CD4-positive, CD25-positive, alpha-beta regulatory T cell (primary cell): ENCODE data around the gene SPCS3. TPM values are rescaled to one million over a fixed set of nuclear protein-coding genes. Genes with fewer than 3 reads are reported as not detected.

Source experiments
- ATAC-seq, 2 donors: fragments of 150-1000 bp; cut with Tn5 transposase; one replicate each; pipeline ENCODE4 v1.10.0; 2021; ENCODE audit warnings: low read depth in 2 of 2, moderate number of reproducible peaks in 2 of 2, moderate library complexity in 1 of 2
- DNase-seq, 3 donors: peaks; one replicate each; pipeline versions ENCODE4 v3.0.0 to v3.0.0-alpha.2; 2012 to 2022; ENCODE audit warnings: mixed read lengths in 1 of 3
- H3K27ac ChIP-seq: one replicate; pipeline ENCODE4 v1.7.0; 2013; ENCODE audit warnings: mild to moderate bottlenecking, low read length; ENCODE audit not compliant: insufficient read depth, poor library complexity, severe bottlenecking
- H3K27me3 ChIP-seq: one replicate; pipeline ENCODE4 v1.7.0; 2013; ENCODE audit warnings: low read length; ENCODE audit not compliant: control insufficient read depth, insufficient read depth
- H3K36me3 ChIP-seq: one replicate; pipeline ENCODE4 v1.7.0; 2013; ENCODE audit warnings: mild to moderate bottlenecking, low read length, moderate library complexity; ENCODE audit not compliant: control insufficient read depth, insufficient read depth
- H3K4me1 ChIP-seq: 2 replicates; pipeline ENCODE4 v1.7.0; 2013; ENCODE audit warnings: mild to moderate bottlenecking, low read length; ENCODE audit not compliant: insufficient read depth, control insufficient read depth, poor library complexity, severe bottlenecking
- H3K4me3 ChIP-seq: one replicate; pipeline ENCODE4 v1.7.0; 2013; ENCODE audit warnings: low read depth, mild to moderate bottlenecking, low read length, moderate library complexity
- H3K9me3 ChIP-seq, 2 experiments: 1 replicate in 1 of 2; 2 replicates in 1 of 2; pipeline ENCODE4 v1.7.0; 2013; ENCODE audit warnings: low read length in 2 of 2, mild to moderate bottlenecking in 1 of 2, moderate library complexity in 1 of 2; ENCODE audit not compliant: control insufficient read depth in 2 of 2
- H3K27ac Mint-ChIP-seq, 3 donors: one replicate each; pipeline ENCODE4 v1.8.0; 2020 to 2022; ENCODE audit warnings: mild to moderate bottlenecking in 3 of 3, mixed read lengths in 3 of 3, moderate library complexity in 2 of 3
- H3K27me3 Mint-ChIP-seq: one replicate; pipeline ENCODE4 v1.8.0; 2022; ENCODE audit warnings: mild to moderate bottlenecking, mixed read lengths
- H3K36me3 Mint-ChIP-seq: one replicate; pipeline ENCODE4 v1.8.0; 2020; ENCODE audit warnings: mixed read lengths
- H3K4me1 Mint-ChIP-seq, 4 donors: one replicate each; pipeline ENCODE4 v1.8.0; 2020 to 2022; ENCODE audit warnings: mixed read lengths in 4 of 4, mild to moderate bottlenecking in 1 of 4
- H3K4me3 Mint-ChIP-seq, 4 donors: one replicate each; pipeline ENCODE4 v1.8.0; 2020 to 2022; ENCODE audit warnings: mild to moderate bottlenecking in 4 of 4, mixed read lengths in 4 of 4, moderate library complexity in 3 of 4
- H3K9me3 Mint-ChIP-seq, 7 donors: one replicate each; pipeline ENCODE4 v1.8.0; 2020 to 2022; ENCODE audit warnings: mixed read lengths in 7 of 7, mild to moderate bottlenecking in 3 of 7, moderate library complexity in 2 of 7
- polyA plus RNA-seq, 4 donors: library from polyadenylated mRNA; unstranded; fragments of 300-500 nt; fragmentation: Illumina TruSeq; gene quantifications; one replicate each; pipeline ENCODE4 v1.2.3, GENCODE V29; 2021
- total RNA-seq: library from RNA; stranded (reverse); gene quantifications from one replicate; pipeline ENCODE4 v1.2.3, GENCODE V29; 2022

SPCS3 gene
- total and polyA plus RNA-seq, 5 donors from 2014 or later: 42.9 to 125 (median 51.7) TPM

- H3K27ac Mint-ChIP-seq: peak overlapping the region in 1 of 3 donors; percentile 18
- no peak for ATAC-seq
- no peak overlapping the region for H3K4me3 Mint-ChIP-seq
- Histone ChIP-seq H3K27ac (no peak overlapping the region), H3K9me3 (no peaks in the 10 kb centered on the region), H3K36me3 (no peaks in the 10 kb centered on the region), H3K4me1 (no peaks in the 10 kb centered on the region), H3K4me3 (no peak overlapping the region), H3K27me3 (peaks cover 13% of the 10 kb centered on the region)
- H3K27me3 Mint-ChIP-seq: peaks cover 20% of the 10 kb centered on the region
- no peaks in the 10 kb centered on the region for H3K36me3 Mint-ChIP-seq
- peaks cover 0 to under 1% (median 0%) of the 10 kb centered on the region in 4 donors for H3K4me1 Mint-ChIP-seq
- peaks cover 0 to 1% (median 0%) of the 10 kb centered on the region in 7 donors for H3K9me3 Mint-ChIP-seq
- DNase-seq: no peak
These were observed 12.7 kb upstream of the SPCS3 start for GRCh38 chr4:176306837-176307665.

DNA sequence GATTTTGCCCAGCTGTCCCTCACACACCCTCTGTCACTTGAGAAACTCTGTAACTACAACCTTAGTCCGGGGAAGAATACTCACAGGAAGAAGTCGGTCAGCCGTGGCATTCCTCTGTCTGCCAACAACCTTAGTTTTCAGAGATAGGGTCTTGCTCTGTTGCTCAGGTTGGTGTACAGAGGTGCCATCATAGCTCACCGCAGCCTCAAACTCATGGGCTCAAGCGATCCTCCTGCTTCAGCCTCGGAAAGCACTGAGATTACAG, 12.2 kb upstream of the SPCS3 start:
- no peak for ATAC-seq
- H3K4me1 Mint-ChIP-seq: peaks cover 0 to 5% (median 0%) of the 10 kb centered on the region in 4 donors
- H3K27me3 Mint-ChIP-seq: peaks cover 20% of the 10 kb centered on the region
- H3K36me3 ChIP-seq: no peaks in the 10 kb centered on the region
- H3K36me3 Mint-ChIP-seq: no peaks in the 10 kb centered on the region
- H3K27ac ChIP-seq: no peak overlapping the region
- peak overlapping the region in 1 of 3 donors; percentile 18 for H3K27ac Mint-ChIP-seq
- no peak overlapping the region for H3K4me3 Mint-ChIP-seq
- peaks cover 0 to 1% (median 0%) of the 10 kb centered on the region in 7 donors for H3K9me3 Mint-ChIP-seq
- no peaks in the 10 kb centered on the region for H3K9me3 ChIP-seq
- H3K27me3 ChIP-seq: peaks cover 13% of the 10 kb centered on the region
- no peak for DNase-seq
- H3K4me1 ChIP-seq: no peaks in the 10 kb centered on the region
- no peak overlapping the region for H3K4me3 ChIP-seq

- ATAC-seq (no peak), DNase-seq (no peak)
- Histone ChIP-seq H3K4me3 (no peak overlapping the region), H3K27ac (no peak overlapping the region), H3K4me1 (no peaks in the 10 kb centered on the region), H3K27me3 (peaks cover 11% of the 10 kb centered on the region), H3K36me3 (no peaks in the 10 kb centered on the region), H3K9me3 (no peaks in the 10 kb centered on the region)
- H3K27ac Mint-ChIP-seq: no peak overlapping the region
- H3K36me3 Mint-ChIP-seq: no peaks in the 10 kb centered on the region
- no peak overlapping the region for H3K4me3 Mint-ChIP-seq
- peaks cover 0 to 5% (median 0%) of the 10 kb centered on the region in 4 donors for H3K4me1 Mint-ChIP-seq
- peaks cover 15% of the 10 kb centered on the region for H3K27me3 Mint-ChIP-seq
- H3K9me3 Mint-ChIP-seq: peaks cover 0 to 1% (median 0%) of the 10 kb centered on the region in 7 donors
These were observed 11.3 kb upstream of the SPCS3 start for GRCh38 chr4:176308441-176308840.

- peaks cover 0 to 1% (median 0%) of the 10 kb centered on the region in 7 donors for H3K9me3 Mint-ChIP-seq
- H3K27ac ChIP-seq: no peak overlapping the region
- H3K4me1 Mint-ChIP-seq: peaks cover 0 to 5% (median 0%) of the 10 kb centered on the region in 4 donors
- H3K36me3 Mint-ChIP-seq: no peaks in the 10 kb centered on the region
- peaks cover 8% of the 10 kb centered on the region for H3K27me3 ChIP-seq
- ATAC-seq (no peak), DNase-seq (no peak)
- no peaks in the 10 kb centered on the region for H3K36me3 ChIP-seq
- no peak overlapping the region for H3K4me3 Mint-ChIP-seq
- H3K27ac Mint-ChIP-seq: no peak overlapping the region
- H3K27me3 Mint-ChIP-seq: peaks cover 15% of the 10 kb centered on the region
- no peak overlapping the region for H3K4me3 ChIP-seq
- no peaks in the 10 kb centered on the region for H3K9me3 ChIP-seq
- no peaks in the 10 kb centered on the region for H3K4me1 ChIP-seq
These were observed 10.7 kb upstream of the SPCS3 start for GRCh38 chr4:176309046-176309445.

DNA sequence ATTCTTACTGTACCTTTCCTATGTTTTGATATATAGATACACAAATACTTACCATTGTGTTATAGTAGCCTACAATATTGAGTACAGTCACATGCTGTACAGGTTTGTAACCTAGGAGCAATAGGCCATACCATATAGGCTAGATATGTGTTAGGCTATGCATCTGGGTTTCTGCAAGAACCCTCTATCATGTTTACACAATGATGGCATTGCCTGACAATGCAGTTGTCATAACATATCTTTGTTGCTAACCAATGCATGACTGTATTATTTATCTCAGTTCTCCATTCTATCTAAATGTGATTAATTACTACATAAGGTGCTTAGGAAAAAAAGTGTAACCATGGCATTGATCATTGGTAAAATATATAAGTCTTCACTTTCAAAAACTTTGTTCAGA, 10.0 kb upstream of the SPCS3 start:
- no peak overlapping the region for H3K4me3 Mint-ChIP-seq
- peaks cover 15% of the 10 kb centered on the region for H3K27me3 Mint-ChIP-seq
- H3K4me1 ChIP-seq: no peaks in the 10 kb centered on the region
- H3K36me3 ChIP-seq: no peaks in the 10 kb centered on the region
- no peak for DNase-seq
- H3K27ac Mint-ChIP-seq: no peak overlapping the region
- peaks cover 0 to 5% (median 0%) of the 10 kb centered on the region in 4 donors for H3K4me1 Mint-ChIP-seq
- no peaks in the 10 kb centered on the region for H3K9me3 ChIP-seq
- H3K27ac ChIP-seq: no peak overlapping the region
- no peak for ATAC-seq
- no peak overlapping the region for H3K4me3 ChIP-seq
- no peaks in the 10 kb centered on the region for H3K36me3 Mint-ChIP-seq
- H3K9me3 Mint-ChIP-seq: peaks cover 0 to 1% (median 0%) of the 10 kb centered on the region in 7 donors
- H3K27me3 ChIP-seq: peaks cover 4% of the 10 kb centered on the region

DNA sequence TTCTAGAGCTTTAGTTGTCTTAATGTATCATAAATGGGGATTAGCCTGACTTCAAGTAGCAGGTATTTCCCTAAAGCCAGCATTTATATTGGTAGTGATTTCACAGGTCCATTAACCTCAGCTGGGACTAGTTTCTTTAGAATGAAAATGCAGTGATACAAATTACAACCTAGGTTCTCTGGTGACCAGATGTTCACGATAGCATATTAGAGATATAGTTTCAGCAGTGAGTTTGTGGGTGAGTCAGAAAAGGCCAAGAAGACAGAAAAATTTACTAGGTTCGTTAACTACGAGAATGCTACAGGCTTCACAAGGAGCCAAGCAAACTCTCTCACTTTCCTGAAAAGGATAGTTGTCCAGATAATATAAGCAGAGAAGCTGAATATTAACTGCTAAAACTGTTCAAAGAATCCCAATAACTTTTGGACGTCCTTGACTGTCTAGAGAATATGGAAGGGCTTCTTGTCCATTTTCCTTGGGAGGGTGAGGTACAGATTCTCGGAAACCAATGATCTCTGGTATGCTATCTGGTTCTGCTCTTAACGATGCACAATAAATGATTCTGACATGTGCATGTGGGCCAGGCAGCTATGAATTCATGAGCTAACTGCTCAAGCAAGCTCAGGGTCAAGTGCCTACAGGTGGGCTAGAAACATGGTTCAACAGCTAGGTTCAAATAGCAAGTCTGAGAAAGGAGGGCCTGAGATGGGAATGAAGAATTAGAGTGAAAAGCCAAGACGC, 6.0 kb upstream of the SPCS3 start:
- DNase-seq (no peak), ATAC-seq (no peak)
- Histone ChIP-seq H3K36me3 (no peaks in the 10 kb centered on the region), H3K27me3 (peaks cover 2% of the 10 kb centered on the region), H3K27ac (no peak overlapping the region), H3K9me3 (no peaks in the 10 kb centered on the region), H3K4me1 (peaks cover under 1% of the 10 kb centered on the region), H3K4me3 (no peak overlapping the region)
- Mint-ChIP-seq H3K27me3 (peaks cover 10% of the 10 kb centered on the region), H3K9me3 (peaks cover 0 to 1% (median 0%) of the 10 kb centered on the region in 7 donors), H3K4me3 (peak overlapping the region in 1 of 4 donors; percentile 34), H3K27ac (no peak overlapping the region), H3K4me1 (peaks cover 4 to 15% (median 7%) of the 10 kb centered on the region in 4 donors), H3K36me3 (peaks cover 4% of the 10 kb centered on the region)

DNA sequence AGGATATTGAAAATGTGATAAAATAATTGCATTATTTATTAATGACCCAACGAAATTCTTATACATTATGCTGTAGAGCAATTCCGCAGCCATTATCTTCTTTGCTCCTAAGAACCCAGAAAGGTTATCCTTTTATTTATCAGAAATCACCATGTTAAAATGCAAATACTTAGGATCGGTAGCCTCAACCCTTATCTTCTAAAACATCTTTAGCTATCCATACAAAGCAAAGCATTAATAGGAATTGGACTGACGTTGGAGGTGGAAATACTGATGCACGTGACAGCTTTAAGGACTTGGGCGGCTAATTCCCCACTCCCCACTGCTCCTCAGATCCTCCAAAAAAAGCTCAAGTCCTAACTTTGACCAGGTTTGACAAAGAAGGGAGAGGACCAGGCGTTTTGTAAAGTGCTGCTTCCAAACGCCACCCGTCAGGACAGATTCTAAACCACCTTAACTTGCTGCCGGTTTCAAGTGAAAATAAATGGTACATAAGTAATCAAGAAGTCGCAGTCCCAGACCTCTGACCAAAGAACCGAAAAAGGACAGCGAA, 539 bp upstream of the SPCS3 start:
- Histone ChIP-seq H3K4me3 (peak overlapping the region; percentile 94), H3K27ac (peak overlapping the region; percentile 86), H3K4me1 (peaks cover 44% of the 10 kb centered on the region), H3K27me3 (no peaks in the 10 kb centered on the region), H3K9me3 (no peaks in the 10 kb centered on the region), H3K36me3 (peaks cover under 1% of the 10 kb centered on the region)
- Mint-ChIP-seq H3K9me3 (no peaks in the 10 kb centered on the region), H3K27me3 (peaks cover 5% of the 10 kb centered on the region), H3K4me3 (peak overlapping the region; percentile 94 to 99 (median 94)), H3K27ac (peak overlapping the region; percentile 91), H3K4me1 (peaks cover 36 to 52% (median 44%) of the 10 kb centered on the region in 4 donors), H3K36me3 (peaks cover 5% of the 10 kb centered on the region)
- ATAC-seq (no peak), DNase-seq (no peak)
